Fibroblast of skin of left biceps (primary cell): ENCODE results near the gene MEA1.
A peak's percentile ranks its signal among the peaks of the same experiment; 100 is the strongest.

Experiments
- DNase-seq, 2 experiments: peaks; one replicate each; pipeline ENCODE4 v3.0.0-alpha.2; 2013; ENCODE audit warnings: low read depth in 2 of 2

Gene MEA1

GRCh38 chr6:43038727-43039126, 25.0 kb upstream of the MEA1 start:
- DNase-seq = no peak

DNA sequence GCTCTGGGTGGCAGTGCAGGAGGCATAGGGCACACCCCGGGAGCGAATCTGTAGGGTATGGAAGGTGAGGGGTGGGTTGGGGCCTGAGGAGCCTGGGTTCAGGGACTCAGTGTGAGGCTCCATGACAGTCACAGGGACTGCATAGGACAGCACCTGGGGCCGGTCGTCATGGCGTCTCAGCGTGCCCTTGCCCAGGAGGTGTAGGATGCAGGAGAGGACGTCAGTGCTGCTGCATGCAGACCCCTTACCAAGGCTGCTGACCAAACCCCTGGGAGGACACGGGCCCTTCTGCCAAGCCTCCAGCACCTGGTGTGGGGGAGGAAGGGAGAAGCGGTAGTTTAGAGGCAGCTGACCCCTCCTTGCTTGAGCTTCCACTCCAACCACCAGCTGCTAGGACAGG, 24.0 kb upstream of the MEA1 start:
- DNase-seq = no peak

- DNase-seq = no peak
Observed at GRCh38 chr6:43037197-43037596, 23.5 kb upstream of the MEA1 start.

DNA sequence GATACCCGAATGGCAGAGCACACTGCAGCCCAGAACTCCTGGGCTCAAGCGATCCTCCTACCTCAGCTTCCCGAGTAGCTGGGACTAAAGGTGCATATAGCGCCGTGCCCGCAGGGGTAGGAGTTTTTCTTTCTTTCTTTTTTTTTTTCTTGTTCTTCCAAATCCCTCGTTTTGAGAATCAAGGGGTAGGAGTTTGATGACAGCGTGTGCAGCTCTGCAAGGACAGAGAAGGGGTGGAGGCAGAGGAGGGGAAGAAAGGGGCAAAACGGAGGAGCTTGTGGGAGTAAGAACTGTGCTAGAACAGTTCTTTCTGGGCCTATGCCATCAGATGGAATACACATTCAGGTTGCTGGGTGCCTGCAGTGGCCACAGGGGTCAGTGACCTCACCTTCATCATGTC, 23.0 kb upstream of the MEA1 start:
- DNase-seq = no peak

GRCh38 chr6:43035495-43036194, 21.9 kb upstream of the MEA1 start:
- no peak for DNase-seq

DNA sequence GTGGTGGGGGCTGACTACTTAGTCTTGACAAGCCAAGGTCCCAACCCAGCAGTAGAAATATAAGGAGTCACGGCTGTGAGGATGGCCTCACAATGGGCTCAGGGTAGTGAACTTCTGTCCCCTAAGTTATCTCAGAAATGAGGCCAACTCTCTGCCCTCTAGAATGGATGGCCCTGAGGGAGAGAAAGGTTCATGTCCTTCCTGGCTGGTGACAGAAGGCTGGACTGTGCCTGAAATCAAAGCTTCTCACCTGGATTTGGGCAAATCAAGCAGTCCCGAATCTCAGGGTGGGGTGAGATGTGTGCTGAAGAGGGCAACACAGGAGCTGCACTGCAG, 20.4 kb upstream of the MEA1 start:
- DNase-seq = no peak

- no peak for DNase-seq
Observed at GRCh38 chr6:43033496-43034189, 19.9 kb upstream of the MEA1 start.

- no peak for DNase-seq
Observed at GRCh38 chr6:43032326-43032725, 18.6 kb upstream of the MEA1 start.

DNA sequence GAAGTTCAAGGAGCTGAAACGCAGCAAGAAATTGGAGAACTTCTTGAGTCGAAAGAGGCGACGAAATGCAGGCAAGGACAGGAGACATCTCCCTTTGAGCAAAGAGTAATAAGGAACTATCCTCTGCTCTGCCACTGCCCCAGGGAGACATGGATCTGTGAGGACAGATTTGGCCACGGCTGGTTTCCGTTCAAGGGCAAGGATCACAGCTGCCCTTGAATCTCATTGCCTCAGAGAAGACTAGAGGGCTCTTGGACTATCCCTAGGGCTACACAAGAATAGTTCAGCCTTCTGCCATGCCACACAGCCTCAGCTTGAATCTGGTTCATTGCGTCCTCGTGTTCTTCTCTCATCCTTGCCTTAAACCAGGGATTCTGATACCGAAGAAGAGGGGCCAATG, 15.4 kb upstream of the MEA1 start:
- DNase-seq = no peak

GRCh38 chr6:43026365-43026764, 12.6 kb upstream of the MEA1 start:
- no peak for DNase-seq

- DNase-seq = no peak
Observed at GRCh38 chr6:43024436-43024835, 10.7 kb upstream of the MEA1 start.

GRCh38 chr6:43021270-43022047, 7.7 kb upstream of the MEA1 start, which contains the start of gene RRP36:
Gene RRP36, plus strand, starts transcription at chr6:43021623. Its CDS starts 32 bp downstream, at chr6:43021655.
- DNase-seq = peak in 1 of 2 experiments; percentile 20

- DNase-seq = no peak
Observed at GRCh38 chr6:43020847-43021246, 7.1 kb upstream of the MEA1 start.

DNA sequence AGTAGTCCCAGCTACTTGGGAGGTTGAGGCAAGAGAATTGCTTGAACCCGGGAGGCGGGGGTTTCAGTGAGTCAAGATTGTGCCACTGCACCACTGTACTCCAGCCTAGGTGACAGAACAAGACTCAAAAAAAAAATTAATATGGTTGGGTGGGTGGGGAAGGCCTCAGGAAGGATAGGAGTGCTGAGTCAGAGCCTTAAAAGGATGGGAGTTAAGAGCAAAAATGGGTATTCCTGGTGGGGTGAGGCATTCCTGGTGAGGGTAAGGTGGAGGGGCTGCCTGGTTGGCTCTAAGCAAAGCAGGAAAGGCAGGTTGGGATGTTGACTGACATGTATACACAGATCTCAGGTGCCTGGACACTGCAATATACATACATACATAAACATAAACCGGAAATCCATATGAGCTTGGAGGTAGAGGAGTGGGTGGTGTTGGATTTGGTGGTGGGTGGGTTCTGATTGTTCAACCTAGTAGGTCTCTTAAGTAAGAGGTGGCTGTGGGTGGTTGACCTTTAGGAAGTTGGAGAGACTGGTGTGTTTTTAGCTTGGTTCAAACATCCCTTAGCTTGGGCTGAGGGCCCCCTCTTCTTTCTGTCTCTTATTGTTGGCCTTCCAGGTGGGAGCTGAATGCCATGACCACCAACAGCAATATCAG, 6.4 kb upstream of the MEA1 start:
- DNase-seq = no peak

DNA sequence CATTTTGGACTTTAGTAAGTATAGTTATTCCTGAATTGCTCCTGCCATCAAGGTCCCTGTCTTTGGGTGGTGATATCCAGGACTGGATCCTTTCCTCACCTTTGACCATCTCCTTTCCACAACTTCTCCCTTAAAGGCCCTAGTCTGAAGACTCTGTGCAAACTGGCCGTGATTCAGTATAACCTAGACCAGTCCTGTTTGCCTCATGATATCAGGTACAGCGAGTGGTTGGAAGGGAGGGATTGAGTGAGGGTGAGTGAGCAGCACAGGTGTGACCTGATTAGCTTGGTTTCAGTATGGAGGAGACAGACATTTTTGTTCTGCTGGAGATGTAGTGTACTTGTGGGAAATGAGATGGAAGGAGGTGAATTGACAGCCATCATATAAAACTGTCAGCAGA, 5.4 kb upstream of the MEA1 start:
- no peak for DNase-seq

DNA sequence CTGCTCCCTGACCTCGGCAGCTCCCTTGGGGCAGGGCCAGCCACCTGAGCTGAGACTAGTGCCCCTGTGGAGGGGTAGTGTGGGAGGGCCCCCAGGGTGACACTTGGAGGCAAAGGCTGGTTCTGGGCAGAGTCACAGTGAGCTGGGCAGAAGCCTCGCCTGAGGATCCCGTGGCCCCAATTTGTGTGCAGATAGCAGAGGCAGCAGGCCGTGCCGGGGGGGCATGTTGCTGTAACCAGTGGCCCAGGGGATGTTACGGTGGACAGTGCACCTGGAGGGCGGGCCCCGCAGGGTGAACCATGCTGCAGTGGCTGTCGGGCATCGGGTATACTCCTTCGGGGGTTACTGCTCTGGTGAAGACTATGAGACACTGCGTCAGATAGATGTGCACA, 3.2 kb upstream of the MEA1 start:
- no peak for DNase-seq

GRCh38 chr6:43016176-43016942, 2.6 kb upstream of the MEA1 start:
- no peak for DNase-seq

DNA sequence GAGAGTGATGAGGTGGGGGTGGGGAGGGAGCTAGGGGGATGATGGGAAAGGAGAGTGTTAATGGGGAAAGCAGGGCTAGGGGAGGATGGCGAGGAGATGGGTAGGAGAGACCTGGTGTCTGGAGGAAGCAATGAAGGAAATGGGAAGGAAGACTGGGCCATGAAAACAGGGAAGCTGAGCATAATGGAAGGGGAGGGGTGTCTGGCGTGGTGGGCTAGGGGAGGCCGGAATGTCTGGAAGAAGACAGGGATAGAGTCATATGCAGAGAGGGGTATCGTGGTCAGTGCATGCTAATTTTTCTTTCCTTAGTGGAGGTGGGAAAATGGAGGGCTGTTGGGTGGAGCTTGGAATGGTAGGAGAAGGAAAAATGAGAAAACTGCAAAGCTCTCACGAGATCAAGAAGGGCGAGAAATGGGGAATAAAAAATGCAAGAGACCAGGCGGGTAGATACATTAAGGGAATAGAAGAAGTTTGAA, 726 bp upstream of the MEA1 start:
- no peak for DNase-seq

DNA sequence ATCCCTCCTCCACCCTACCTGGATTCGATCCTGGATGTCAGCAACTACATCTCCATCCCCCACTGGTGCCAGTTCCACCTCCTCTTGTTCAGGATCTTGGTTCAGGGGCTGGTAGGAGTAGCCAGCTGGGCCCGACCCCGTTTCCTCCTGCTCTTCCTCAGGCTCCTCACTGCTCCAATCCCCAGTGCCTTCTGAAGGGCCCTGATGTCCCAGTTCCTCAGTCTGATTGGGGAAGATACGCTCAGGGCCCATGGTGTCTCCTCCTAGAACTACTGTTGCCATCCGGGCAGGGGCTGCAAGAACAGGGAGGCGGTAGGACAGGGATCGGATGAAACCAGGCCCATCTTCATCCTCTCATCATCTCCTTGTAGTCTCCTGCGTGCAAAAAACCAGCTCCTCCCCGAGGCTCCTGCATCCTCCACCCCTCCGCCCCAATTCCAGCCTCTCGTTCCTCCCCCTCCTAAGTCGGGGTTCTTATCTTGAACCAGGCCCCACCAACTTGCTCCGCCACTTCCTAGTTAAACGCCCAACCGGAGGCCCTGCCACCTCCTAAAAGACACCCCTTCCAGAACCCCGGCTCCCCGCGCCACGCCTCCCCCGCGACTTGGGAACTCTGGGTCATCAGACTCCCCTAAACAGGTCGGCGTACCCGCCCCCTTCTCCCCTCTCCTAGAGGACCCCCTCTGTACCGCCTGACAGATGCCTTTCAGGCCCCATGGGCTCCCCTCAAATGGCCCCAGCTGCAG, 476 bp downstream of the MEA1 start:
- no peak for DNase-seq

DNA sequence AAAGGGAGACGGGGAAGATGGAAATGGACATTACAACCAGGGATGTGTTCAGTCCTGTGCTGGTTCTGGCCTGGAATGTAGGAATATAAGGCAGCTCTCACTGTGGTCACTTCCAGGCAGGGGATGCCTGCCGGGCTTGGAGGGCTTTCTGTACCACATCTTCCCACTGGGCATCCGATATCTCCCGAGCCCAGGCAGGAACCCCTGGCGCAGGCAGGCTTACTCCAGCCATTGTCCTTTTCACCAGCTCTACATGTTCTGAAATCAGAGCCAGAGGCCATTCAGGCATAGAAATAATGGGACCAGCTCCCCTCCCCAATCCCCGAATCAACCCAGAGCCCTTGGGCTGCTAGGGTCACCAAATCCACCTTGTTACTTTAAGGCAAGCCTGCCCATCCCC, 1.4 kb downstream of the MEA1 start:
- DNase-seq = no peak

DNA sequence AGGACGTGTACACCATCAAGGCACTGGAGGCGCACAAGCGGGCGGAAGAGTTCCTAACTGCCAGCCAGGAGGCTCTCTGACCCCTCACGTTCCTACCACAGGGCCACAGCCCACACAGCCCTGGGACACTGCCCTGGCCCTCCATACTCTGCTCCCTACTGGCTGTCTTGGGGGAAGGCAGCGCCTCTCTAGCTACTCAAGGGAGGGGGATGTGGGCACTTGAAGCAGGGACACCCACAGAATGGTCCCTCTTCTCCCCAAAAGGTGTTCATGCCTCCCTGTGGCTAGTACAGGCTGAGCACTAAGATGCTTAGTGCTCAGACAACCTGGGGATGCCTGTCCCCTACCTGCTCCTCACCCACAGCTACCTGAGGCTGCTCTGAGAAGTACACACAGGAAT, 2.5 kb downstream of the MEA1 start:
- no peak for DNase-seq
